ENCODE measurements around the gene PANX1. TPM values are rescaled to one million over a fixed set of nuclear protein-coding genes. Genes with fewer than 3 reads are reported as not detected.
"Not testable (repeated sequence)": the region's sequence is repeated elsewhere in the genome, so short reads cannot be mapped to it uniquely, and the experiment has no call there.

PANX1 gene
- total RNA-seq, 1 experiment from 2014 or later: 49.8 TPM

GRCh38 chr11:94150056-94150455, 21.4 kb downstream of the PANX1 start:
- DNase-seq (ENCODE audit: low read depth): no peak

DNA sequence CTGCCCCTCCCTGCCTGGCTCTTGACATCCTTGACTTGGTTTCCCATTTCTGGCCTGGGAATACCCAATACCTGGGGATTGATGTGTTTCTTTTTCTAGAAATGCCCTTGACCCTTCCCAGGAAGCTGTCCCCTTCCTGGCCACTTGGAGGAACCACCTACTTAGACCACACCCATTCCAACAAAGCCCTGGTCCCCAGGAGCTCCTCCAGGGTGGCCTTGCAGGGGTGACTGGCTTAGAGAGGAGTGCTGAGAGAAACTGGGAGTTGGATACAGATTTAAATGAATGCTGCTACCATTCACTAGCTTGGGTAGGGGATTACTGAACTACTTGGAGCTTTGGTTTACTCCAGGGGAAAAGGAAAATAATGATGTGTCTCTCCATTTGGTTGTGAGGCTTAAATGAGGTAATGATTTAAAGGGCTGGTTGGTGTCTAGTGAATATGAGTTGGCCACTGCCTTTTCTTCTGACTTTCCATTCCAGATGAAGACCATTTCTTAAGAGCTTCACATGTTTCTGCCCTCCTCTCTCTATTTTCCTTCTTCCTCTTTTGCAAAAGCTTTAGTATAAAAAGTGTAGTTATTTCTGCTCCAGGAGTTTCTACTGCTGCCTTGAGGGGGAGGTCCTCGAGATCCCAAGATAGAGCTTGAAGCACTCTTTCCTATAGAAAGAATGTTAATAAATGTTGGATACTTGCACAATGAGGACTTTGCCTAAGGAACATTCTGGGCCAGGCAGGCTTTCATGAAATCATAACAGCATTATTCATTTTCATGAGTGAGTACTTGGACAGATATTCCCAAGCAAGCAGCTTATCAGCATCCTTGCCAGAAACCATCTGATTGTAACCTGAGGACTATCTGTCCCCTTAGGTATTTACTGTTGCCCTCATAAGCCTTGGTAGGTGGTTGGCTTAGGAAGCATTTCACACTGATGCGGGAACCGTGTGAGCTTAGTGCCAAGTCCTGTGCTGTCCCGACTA, 22.4 kb downstream of the PANX1 start:
- DNase-seq (ENCODE audit: low read depth): peak; percentile 34

GRCh38 chr11:94151903-94152677, 23.4 kb downstream of the PANX1 start:
- DNase-seq (ENCODE audit: low read depth): peak; percentile 92

DNA sequence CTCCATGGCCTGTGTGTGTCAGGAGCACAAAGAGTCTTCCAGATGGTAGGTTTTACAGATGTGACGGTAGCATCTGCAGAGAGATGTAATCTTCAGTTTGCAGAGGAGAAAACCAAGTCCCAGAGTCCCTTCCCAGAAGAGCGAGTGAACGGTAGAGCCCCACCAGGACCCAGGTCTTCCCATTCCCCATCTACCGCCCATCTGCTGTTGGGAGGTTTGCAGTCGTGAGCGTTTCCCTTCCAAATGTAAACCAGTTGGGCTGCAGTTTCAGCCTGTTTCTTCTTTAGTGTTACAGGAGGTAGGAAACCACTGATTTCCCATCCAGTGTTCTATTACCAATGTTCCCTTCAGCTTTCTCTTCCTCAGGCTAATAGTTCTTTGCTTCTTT, 24.0 kb downstream of the PANX1 start:
- no peak for DNase-seq (ENCODE audit: low read depth)

DNA sequence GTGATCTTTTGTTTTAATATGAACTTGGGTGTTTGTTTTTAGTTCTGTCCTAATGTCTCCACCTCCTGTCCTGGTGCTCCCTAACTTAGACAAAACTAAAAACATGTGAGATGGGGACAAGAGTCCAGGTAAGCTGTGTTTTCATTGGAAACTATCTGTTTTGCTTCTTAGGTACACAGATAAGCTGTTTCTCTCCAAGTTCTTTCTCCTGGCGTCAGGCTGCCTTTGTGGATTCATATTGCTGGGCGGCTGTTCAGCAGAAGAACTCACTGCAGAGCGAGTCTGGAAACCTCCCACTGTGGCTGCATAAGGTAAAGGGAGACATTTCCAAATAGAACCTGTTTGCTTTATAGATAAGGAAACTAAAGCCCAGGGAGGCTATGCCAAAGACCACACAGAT, 24.7 kb downstream of the PANX1 start:
- DNase-seq (ENCODE audit: low read depth): no peak

DNA sequence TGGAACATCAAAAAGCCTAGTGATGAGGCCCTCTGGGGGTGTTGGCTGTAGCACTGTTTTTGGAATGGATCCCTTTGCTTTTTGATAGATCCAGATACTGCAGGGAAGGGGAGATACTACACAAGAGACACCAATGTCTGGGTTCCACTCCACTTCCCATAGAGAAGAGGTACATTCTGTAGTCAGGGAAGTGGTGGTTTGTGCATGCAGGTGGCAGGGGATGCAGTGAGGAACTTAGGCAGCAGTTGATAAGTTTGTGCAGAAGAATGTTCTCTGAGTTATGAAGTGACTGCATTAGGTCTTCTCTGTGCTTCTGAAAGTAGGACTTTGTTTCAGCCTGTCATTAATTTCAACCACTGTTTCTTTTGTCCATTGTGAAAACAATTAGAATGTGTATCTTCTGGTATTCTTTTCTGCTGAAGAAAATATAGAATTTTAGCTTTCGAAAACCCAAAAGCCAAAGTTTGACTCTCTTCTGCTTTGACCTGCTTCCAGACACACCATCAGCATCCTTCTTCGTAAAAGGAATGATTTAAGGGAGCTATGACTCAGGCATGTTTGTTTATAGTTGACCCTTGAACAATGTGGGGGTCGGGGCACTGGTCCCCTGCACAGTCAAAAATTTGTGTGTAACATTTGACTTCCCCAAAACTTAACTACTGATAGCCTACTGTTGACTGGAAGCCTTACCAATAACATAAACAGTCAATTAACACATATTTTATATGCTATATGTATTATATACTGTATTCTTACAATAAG, 25.6 kb downstream of the PANX1 start:
- peak; percentile 48 for DNase-seq (ENCODE audit: low read depth)

DNA sequence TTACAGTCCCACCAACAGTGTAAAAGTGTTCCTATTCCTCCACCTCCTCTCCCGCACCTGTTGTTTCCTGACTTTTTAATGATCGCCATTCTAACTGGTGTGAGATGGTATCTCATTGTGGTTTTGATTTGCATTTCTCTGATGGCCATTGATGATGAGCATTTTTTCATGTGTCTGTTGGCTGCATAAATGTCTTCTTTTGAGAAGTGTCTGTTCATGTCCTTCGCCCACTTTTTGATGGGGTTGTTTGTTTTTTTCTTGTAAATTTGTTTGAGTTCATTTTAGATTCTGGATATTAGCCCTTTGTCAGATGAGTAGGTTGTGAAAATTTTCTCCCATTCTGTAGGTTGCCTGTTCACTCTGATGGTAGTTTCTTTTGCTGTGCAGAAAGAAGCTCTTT, 28.7 kb downstream of the PANX1 start:
- DNase-seq (ENCODE audit: low read depth): not testable (repeated sequence)

- no peak for DNase-seq (ENCODE audit: low read depth)
Observed at GRCh38 chr11:94168882-94169281, 40.2 kb downstream of the PANX1 start.

- DNase-seq (ENCODE audit: low read depth): no peak
Observed at GRCh38 chr11:94169516-94169915, 40.9 kb downstream of the PANX1 start.

DNA sequence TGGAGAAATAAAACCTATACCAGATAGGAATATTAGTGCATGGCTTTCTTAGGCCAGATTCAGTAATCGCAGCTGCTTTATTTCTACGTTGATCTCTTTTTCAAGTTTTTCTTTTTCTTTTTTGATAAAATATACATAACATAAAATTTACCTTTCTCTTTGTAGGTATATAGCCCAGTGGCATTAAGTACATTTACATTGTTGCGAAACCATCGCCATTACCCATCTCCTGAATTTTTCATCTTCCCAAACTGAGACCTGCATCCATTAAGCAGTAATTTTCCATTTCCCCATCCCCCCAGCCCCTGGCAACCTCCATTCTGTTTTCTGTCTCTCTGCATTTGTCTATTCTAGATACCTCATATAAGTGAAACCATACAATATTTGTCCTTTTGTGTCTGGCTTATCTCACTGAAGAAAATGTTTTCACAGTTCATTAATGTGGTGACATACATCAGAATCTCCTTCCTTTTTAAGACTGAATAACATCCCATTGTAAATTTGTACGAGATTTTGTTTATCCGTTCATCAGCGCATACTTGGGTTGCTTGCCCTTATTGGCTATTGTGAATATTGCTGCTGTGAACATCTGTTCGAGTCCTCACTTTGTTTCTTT, 41.4 kb downstream of the PANX1 start:
- DNase-seq (ENCODE audit: low read depth): no peak

GRCh38 chr11:94170953-94171352, 42.3 kb downstream of the PANX1 start:
- no peak for DNase-seq (ENCODE audit: low read depth)

GRCh38 chr11:94171693-94172440, 43.2 kb downstream of the PANX1 start:
- peak; percentile 56 for DNase-seq (ENCODE audit: low read depth)

- peak; percentile 85 for DNase-seq (ENCODE audit: low read depth)
Observed at GRCh38 chr11:94175535-94175934, 46.9 kb downstream of the PANX1 start.

GRCh38 chr11:94178331-94178730, 49.7 kb downstream of the PANX1 start:
- DNase-seq (ENCODE audit: low read depth): no peak

- no peak for DNase-seq (ENCODE audit: low read depth)
Observed at GRCh38 chr11:94179696-94180095, 51.1 kb downstream of the PANX1 start.

DNA sequence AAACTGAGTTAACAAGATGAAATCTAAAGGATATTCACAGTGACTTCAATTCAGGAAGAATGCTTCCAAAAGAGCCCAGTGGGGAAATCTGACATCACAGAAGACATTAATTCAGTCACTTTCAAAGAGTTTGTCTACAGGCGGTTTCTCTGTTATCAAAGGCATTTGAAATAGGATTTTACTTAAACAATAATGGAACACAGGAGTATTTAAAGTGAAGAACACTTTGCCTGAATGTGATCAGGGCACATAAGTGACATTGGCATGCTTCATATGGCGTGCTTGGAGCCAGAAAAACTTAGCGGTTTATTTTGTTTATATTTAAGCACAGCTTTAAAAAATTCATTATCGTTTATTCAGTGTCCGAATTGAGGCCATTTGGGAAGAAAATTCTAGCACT, 52.9 kb downstream of the PANX1 start:
- DNase-seq (ENCODE audit: low read depth): no peak

- DNase-seq (ENCODE audit: low read depth): no peak
Observed at GRCh38 chr11:94181943-94182342, 53.3 kb downstream of the PANX1 start.

DNA sequence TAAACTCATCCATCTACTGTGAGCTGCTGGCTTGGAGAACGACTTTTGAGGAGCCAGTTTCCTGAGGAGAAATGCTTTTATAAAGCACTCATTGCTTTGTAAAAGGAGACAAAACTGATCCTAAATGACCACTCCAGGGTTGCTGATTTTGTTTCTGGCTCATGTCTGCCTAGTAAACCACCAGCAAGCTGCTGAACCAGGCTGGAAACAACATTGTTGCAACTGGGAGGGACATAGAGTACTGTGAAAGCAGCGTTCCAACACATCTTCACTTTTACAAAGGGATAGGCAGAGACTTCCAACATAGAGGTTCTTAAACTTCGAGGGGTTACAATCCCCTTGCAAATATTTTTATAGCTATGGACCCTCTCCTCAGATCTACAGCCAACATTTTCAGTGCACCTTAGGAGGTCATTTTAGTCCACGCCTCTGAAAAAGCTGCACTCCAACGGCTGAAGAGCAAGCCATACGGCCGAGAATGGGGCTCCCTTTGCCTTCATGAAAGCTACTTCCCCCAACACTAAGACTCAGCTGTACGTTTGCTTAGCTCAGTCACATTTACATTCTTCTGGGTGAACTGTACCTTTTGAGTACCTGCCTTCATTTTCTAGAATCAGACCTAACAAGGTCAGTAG, 54.7 kb downstream of the PANX1 start:
- DNase-seq (ENCODE audit: low read depth): no peak

DNA sequence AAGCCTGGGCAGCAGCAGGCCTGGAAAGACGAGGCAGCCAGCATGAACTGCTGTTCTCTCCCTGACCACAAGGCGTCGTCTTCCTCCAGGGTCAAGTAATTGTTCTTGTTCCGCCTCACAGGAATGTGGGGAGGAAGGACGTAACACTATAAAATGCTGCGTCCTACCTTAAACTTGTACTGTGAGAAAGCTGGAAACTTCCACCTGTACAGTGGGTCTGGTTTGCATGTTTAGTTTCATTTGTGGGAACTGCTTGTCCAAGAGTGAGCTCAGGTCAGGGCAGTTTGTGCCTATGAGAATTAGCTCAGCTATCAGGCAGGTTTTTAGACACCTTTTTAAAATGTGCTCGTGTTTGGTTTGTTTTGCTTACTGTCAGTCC, 55.2 kb downstream of the PANX1 start:
- peak; percentile 13 for DNase-seq (ENCODE audit: low read depth)

- no peak for DNase-seq (ENCODE audit: low read depth)
Observed at GRCh38 chr11:94184362-94184761, 55.7 kb downstream of the PANX1 start.

All from M059J (cell line).